ENCODE data around the gene ANKS4B. TPM values are rescaled to one million over a fixed set of nuclear protein-coding genes. Genes with fewer than 3 reads are reported as not detected.
"Not testable (repeated sequence)": the region's sequence is repeated elsewhere in the genome, so short reads cannot be mapped to it uniquely, and the experiment has no call there.

The ANKS4B gene
- not detected in 2 replicates for total RNA-seq (2014; rRNA removed; shearing (Covaris generic))

DNA sequence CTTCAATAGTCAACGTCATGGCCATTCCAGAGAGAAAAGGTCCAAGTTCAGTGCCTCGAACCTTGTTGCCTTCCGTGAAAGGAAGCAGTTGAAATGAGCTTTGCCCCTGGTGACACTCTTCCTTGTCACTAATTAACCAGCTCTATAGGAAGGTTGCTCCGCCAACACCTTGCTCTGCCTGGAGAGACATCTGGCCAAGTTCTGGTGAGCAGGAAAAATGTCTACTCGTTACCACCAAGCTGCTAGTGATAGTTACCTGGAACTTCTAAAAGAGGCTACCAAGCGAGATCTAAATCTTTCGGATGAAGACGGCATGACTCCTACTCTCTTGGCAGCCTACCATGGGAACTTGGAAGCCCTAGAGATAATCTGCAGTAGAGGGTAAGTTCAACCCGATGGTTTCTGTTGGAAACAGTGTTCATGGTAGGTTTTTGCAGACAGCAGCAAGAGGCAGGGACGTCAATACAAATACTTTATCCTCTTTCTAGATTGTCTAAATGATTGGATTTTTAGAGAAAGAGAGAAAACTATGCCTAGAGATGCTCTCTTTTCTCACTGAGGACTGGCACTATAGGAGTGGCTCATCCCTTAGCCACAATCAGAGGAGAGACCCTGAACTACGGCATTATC, at the start of gene ANKS4B:
ANKS4B (plus strand) TSS at position 179 of the 630 bp plus-strand sequence; CDS start at position 218, 39 bp downstream.
- DNase-seq (ENCODE audit: low read depth) = no peak

GRCh38 chr16:21183995-21184394, 49.5 kb upstream of the ANKS4B start:
- no peak for DNase-seq (ENCODE audit: low read depth)

- peak; percentile 28 for DNase-seq (ENCODE audit: low read depth)
These were observed 48.7 kb upstream of the ANKS4B start for GRCh38 chr16:21184834-21185233.

GRCh38 chr16:21185659-21186325, 47.7 kb upstream of the ANKS4B start:
- DNase-seq (ENCODE audit: low read depth) = no peak

GRCh38 chr16:21186326-21186691, 47.2 kb upstream of the ANKS4B start:
- DNase-seq (ENCODE audit: low read depth) = no peak

DNA sequence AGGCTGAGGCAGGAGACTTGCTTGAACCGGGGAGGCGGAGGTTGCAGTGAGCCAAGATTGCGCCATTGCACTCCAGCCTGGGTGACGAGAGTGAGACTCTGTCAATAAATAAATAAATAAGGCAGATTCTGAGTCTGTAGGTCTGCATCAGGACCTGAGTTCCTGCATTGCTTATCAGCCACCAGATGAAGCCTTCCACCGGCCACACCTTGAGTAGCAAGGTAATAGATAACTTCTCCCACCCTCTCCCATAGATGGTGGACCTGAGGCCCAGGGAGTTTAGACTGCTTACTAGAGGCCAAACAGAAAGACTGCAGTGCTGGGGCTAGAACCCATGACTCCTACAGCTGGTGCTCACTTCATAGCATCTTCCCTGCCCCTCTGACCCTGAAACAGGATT, 44.2 kb upstream of the ANKS4B start:
- no peak for DNase-seq (ENCODE audit: low read depth)

- DNase-seq (ENCODE audit: low read depth) = no peak
These were observed 43.5 kb upstream of the ANKS4B start for GRCh38 chr16:21190013-21190412.

DNA sequence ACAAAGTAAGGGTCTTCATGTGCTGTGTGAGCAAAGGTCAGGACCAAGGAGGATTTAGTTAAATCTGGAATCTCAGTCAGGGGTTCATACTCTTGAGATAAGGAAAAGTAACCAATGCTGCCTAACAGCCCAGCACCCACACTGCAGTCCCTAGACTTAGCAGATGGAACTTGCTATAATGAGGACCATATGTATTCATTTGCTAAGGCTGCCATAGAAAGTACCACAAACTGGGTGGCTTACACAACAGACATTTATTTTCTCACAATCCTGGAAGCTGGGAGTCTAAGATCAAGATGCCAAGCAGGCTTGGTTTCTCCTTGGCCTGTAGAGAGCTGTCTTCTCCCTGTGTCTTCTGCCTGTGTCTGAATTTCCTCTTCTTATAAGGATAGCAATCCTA, 42.9 kb upstream of the ANKS4B start:
- no peak for DNase-seq (ENCODE audit: low read depth)

DNA sequence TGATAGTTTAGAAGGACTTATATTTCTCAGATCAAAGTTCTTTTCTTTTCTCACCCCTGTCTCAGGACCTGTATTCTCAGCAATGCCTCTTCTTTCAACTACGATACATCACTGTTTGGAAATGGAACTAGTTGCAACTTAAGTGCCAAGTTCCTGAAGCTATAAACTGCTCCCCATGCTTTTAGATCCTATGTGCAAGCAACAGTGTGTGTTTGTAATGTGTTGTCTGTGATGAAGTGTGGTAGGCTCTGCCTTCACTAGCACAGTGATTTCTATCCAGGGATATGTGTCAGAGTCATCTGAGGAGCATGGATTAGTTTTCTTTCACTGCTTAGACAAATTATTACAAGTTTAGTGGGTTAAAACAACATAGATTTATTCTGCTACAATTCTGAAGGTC, 40.5 kb upstream of the ANKS4B start:
- no peak for DNase-seq (ENCODE audit: low read depth)

- DNase-seq (ENCODE audit: low read depth) = peak; percentile 5
These were observed 38.7 kb upstream of the ANKS4B start for GRCh38 chr16:21194771-21195301.

- not testable (repeated sequence) for DNase-seq (ENCODE audit: low read depth)
These were observed 38.2 kb upstream of the ANKS4B start for GRCh38 chr16:21195330-21195729.

DNA sequence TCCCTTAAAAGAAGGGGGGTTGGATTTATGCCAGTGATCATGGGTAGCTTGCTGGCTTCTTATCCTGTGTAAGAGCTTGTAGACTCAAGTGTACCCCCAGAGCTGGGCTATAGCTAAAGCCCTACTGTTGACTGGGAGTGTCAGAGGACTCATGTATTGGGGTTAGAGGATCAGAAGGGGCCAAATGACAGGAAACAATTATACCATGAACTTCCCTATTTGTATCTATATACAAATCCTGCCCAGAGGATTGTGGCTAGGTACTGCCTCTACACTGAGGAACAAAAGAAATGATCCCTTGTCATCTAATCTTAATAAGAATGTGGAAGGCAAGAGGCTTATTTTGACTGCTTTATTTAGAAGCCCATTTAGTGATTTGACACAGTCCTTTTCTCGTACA, 36.4 kb upstream of the ANKS4B start:
- no peak for DNase-seq (ENCODE audit: low read depth)

- no peak for DNase-seq (ENCODE audit: low read depth)
These were observed 35.9 kb upstream of the ANKS4B start for GRCh38 chr16:21197621-21198020.

DNA sequence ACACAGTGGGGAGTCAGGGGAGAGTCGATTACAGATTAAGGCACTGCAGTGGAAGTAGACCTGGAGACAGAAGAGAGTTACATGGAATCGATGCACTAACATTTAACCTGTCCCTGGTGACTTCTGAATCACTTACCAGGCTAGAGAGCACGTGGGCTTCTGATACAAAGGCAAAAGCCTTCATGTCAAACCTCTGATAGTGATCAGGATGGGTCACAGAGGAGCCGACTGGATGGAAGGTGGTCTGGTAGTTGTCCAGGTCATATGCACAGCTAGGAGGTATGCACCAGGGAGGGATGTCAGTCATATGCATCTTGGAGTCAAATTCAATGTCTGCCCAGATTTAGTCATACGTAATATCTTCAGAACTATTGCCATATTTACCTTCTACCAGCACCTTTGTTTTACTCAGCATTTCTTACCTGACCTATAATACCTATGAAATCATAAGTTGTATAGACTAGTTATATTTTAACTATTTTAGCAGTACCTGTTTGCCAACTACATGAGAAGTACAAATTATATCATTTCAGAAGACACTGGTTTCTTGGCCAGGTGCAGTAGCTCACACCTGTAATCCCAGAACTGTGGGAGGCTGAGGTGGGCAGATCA, 33.8 kb upstream of the ANKS4B start:
- DNase-seq (ENCODE audit: low read depth) = no peak

GRCh38 chr16:21203155-21203797, 30.2 kb upstream of the ANKS4B start:
- DNase-seq (ENCODE audit: low read depth) = no peak

GRCh38 chr16:21205303-21205702, 28.2 kb upstream of the ANKS4B start:
- no peak for DNase-seq (ENCODE audit: low read depth)

GRCh38 chr16:21206550-21206949, 26.9 kb upstream of the ANKS4B start:
- DNase-seq (ENCODE audit: low read depth) = no peak

- no peak for DNase-seq (ENCODE audit: low read depth)
These were observed 24.9 kb upstream of the ANKS4B start for GRCh38 chr16:21208446-21209230.

DNA sequence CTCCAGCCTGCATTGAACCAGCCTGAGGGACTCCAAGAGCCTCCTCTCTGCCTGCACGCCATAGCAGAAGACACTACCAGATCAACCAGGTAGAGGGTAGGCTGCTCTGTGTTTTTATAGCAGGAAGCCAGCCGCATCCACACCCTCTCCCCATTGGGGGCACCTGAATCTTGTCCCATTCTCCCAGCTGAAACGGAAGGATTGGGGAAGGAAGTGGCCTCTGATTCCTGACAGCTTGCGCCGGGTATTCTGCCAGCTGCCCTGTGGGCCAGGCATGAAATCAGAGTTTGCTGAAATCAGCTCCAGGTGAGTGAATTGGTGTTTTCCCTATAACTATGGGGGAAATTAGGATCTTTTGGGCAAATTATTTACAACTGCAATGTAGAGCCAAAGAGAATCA, 22.0 kb upstream of the ANKS4B start, which contains the start of gene ZP2:
ZP2 (minus strand) TSS at position 89 of the 400 bp plus-strand sequence; CDS start at position 62, 27 bp downstream.
- no peak for DNase-seq (ENCODE audit: low read depth)

DNA sequence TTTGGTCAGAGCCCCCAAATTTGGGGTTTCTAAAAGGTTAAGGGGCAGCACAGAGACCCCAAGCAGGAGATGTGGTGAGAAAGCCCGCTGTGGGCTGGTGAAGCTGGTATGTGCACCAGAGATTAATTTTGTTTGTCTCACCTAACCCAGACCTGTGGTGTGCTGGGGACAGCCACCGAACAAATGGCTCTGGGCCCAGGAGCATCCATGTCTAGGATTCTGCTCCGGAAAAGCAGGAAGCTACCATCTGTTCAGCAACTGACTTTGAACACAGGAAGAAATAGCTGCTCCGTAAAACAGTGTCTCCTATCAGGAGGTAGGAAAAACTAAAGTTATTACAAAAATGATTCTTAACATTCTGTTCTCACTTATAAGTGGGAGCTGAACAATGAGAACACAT, 19.4 kb upstream of the ANKS4B start:
- DNase-seq (ENCODE audit: low read depth) = no peak

GRCh38 chr16:21217121-21217520, 16.4 kb upstream of the ANKS4B start:
- DNase-seq (ENCODE audit: low read depth) = no peak

DNA sequence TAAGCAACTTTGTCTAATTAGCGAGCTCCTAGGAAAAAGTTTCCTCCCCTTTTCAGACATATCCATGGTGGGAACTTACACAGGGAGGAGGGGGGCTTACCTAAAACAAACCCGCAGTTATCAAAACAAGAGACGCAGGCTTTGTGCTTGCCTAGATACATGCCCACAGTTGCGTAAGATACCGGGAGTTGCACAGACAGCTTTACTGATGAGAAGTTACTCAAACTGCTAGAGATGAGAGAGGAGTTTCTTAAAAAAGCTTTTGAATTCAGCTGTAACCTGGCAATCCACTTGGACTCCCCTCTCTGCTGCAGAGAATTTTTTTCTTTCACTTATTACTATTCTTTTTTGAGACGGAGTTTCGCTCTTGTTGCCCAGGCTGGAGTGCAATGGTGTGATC, 15.3 kb upstream of the ANKS4B start:
- no peak for DNase-seq (ENCODE audit: low read depth)

Data from Daoy (cell line).